ENCODE results near the gene FCHO1.

DNA sequence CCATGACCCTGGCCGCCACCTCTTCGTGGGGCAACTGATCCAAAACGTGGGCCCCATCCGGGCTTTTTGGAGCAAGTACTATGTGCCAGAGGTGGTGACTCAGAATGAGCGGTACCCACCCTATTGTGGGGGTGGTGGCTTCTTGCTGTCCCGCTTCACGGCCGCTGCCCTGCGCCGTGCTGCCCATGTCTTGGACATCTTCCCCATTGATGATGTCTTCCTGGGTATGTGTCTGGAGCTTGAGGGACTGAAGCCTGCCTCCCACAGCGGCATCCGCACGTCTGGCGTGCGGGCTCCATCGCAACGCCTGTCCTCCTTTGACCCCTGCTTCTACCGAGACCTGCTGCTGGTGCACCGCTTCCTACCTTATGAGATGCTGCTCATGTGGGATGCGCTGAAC lies 60.4 kb downstream of the FCHO1 start:
- TF ChIP-seq, protein P1, sequence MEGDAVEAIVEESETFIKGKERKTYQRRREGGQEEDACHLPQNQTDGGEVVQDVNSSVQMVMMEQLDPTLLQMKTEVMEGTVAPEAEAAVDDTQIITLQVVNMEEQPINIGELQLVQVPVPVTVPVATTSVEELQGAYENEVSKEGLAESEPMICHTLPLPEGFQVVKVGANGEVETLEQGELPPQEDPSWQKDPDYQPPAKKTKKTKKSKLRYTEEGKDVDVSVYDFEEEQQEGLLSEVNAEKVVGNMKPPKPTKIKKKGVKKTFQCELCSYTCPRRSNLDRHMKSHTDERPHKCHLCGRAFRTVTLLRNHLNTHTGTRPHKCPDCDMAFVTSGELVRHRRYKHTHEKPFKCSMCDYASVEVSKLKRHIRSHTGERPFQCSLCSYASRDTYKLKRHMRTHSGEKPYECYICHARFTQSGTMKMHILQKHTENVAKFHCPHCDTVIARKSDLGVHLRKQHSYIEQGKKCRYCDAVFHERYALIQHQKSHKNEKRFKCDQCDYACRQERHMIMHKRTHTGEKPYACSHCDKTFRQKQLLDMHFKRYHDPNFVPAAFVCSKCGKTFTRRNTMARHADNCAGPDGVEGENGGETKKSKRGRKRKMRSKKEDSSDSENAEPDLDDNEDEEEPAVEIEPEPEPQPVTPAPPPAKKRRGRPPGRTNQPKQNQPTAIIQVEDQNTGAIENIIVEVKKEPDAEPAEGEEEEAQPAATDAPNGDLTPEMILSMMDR (IDR thresholded peaks at IDR 0.05): no peak
- no peak for TF ChIP-seq POLR2A (IDR thresholded peaks at IDR 0.05)
